ENCODE results near the gene TAS1R1. TPM values are rescaled to one million over a fixed set of nuclear protein-coding genes. Genes with fewer than 3 reads are reported as not detected.

The TAS1R1 gene
- polyA plus RNA-seq, 1 donor from 2014 or later: not detected

- Histone ChIP-seq H2AFZ (ENCODE audit: low read depth, low read length) (peak within 1 kb of the TSS; percentile 41), H3K9me2 (ENCODE audit: insufficient read depth, low read length) (no peaks in the 10 kb centered on the region), H3F3A (ENCODE audit: insufficient read depth, low read length, poor library complexity, severe bottlenecking) (no peaks in the 10 kb centered on the region), H3K27me3 (ENCODE audit: insufficient read depth, low read depth, low read length) (no peaks in the 10 kb centered on the region), H3K27ac (ENCODE audit: low read length) (peak within 1 kb of the TSS; percentile 58), H3K36me3 (ENCODE audit: insufficient read depth, low read length) (no peaks in the 10 kb centered on the region), H3K4me3 (ENCODE audit: low read length) (peak within 1 kb of the TSS; percentile 75), H3K9me3 (ENCODE audit: low read length) (no peaks in the 10 kb centered on the region), H3K79me2 (replicated peaks; ENCODE audit: insufficient read depth, low read length) (peaks cover 19% of the 10 kb centered on the region), H3K4me2 (ENCODE audit: low read length) (peak within 1 kb of the TSS; percentile 83), H4K20me1 (ENCODE audit: insufficient read depth) (peaks cover 8% of the 10 kb centered on the region), H3K9ac (ENCODE audit: low read length) (peak within 1 kb of the TSS; percentile 84)
- TF ChIP-seq EZH2 (IDR thresholded peaks at IDR 0.05; ENCODE audit: borderline replicate concordance, insufficient read depth, low read length, poor library complexity, severe bottlenecking) (no peak), MXI1 (conservative IDR thresholded peaks at IDR 0.05; ENCODE audit: poor library complexity, severe bottlenecking) (peak; percentile 72), POLR2AphosphoS5 (IDR thresholded peaks at IDR 0.05) (peak; percentile 63), RAD21 (conservative IDR thresholded peaks at IDR 0.05) (no peak), TAF1 (IDR thresholded peaks at IDR 0.05; ENCODE audit: low read depth) (peak; percentile 33), SMC3 (conservative IDR thresholded peaks at IDR 0.05; ENCODE audit: poor library complexity) (no peak), EP300 (conservative IDR thresholded peaks at IDR 0.05; ENCODE audit: poor library complexity, severe bottlenecking) (no peak)
- TF ChIP-seq, protein P1, sequence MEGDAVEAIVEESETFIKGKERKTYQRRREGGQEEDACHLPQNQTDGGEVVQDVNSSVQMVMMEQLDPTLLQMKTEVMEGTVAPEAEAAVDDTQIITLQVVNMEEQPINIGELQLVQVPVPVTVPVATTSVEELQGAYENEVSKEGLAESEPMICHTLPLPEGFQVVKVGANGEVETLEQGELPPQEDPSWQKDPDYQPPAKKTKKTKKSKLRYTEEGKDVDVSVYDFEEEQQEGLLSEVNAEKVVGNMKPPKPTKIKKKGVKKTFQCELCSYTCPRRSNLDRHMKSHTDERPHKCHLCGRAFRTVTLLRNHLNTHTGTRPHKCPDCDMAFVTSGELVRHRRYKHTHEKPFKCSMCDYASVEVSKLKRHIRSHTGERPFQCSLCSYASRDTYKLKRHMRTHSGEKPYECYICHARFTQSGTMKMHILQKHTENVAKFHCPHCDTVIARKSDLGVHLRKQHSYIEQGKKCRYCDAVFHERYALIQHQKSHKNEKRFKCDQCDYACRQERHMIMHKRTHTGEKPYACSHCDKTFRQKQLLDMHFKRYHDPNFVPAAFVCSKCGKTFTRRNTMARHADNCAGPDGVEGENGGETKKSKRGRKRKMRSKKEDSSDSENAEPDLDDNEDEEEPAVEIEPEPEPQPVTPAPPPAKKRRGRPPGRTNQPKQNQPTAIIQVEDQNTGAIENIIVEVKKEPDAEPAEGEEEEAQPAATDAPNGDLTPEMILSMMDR (IDR thresholded peaks at IDR 0.05; ENCODE audit: poor library complexity, severe bottlenecking): no peak
- TF ChIP-seq, protein P2, sequence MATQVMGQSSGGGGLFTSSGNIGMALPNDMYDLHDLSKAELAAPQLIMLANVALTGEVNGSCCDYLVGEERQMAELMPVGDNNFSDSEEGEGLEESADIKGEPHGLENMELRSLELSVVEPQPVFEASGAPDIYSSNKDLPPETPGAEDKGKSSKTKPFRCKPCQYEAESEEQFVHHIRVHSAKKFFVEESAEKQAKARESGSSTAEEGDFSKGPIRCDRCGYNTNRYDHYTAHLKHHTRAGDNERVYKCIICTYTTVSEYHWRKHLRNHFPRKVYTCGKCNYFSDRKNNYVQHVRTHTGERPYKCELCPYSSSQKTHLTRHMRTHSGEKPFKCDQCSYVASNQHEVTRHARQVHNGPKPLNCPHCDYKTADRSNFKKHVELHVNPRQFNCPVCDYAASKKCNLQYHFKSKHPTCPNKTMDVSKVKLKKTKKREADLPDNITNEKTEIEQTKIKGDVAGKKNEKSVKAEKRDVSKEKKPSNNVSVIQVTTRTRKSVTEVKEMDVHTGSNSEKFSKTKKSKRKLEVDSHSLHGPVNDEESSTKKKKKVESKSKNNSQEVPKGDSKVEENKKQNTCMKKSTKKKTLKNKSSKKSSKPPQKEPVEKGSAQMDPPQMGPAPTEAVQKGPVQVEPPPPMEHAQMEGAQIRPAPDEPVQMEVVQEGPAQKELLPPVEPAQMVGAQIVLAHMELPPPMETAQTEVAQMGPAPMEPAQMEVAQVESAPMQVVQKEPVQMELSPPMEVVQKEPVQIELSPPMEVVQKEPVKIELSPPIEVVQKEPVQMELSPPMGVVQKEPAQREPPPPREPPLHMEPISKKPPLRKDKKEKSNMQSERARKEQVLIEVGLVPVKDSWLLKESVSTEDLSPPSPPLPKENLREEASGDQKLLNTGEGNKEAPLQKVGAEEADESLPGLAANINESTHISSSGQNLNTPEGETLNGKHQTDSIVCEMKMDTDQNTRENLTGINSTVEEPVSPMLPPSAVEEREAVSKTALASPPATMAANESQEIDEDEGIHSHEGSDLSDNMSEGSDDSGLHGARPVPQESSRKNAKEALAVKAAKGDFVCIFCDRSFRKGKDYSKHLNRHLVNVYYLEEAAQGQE (IDR thresholded peaks at IDR 0.05; ENCODE audit: borderline replicate concordance): peak; percentile 39
Measured at GRCh38 chr1:6613361-6614018, 58.4 kb downstream of the TAS1R1 start, which contains the start of gene PHF13. PHF13 (plus strand) TSS chr1:6613731; CDS start chr1:6614067, 336 bp downstream.

DNA sequence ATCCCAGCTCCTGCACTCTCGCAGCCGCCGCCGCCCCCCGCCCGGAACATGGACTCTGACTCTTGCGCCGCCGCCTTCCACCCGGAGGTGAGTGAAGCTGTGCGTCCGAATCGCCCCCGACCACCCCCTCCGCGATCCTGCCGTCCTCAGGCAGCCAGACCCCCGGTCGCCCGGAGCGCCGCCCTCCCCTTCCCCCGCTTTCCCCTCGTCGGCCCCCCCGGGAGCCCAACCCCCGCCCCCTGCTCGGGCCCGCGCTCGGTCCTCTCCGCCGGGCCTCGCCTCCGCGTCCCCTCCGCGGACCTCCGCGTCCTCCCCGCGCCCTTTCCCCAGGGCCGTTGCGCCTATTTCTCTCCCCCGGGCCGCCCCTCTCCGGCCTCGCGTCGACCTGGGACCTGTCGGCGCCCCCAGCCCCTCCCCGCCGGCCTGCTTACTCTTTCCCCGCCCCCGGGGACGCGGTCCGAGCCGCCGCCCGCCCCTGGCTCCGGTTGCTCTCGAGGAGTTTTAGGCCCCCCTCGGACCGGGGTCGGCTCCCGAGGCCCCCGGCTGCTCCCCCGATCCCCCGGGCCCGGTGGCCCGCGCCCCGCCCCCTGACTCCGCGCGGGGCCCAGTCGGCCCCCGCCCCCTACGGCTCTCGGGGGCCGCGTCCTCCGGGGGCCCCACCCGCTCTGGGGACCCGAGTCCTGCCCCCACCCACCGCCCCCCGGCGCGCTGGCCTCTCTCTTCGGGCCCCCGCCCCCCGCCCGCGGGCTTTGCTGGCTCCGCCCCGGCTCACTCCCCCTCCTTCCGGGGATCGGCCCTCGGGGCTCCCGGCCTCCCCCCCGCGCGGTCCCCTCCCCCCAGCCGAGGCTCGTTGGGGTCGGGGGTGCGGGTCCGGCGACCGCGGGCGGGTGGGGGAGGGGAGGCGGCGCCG lies 59.2 kb downstream of the TAS1R1 start:
- H3K4me3 ChIP-seq (ENCODE audit: low read length): peak overlapping the region; percentile 75
- no peak overlapping the region for H2AFZ ChIP-seq (ENCODE audit: low read depth, low read length)
- TF ChIP-seq RAD21 (conservative IDR thresholded peaks at IDR 0.05) (no peak), EP300 (conservative IDR thresholded peaks at IDR 0.05; ENCODE audit: poor library complexity, severe bottlenecking) (no peak), POLR2AphosphoS5 (IDR thresholded peaks at IDR 0.05) (no peak), SMC3 (conservative IDR thresholded peaks at IDR 0.05; ENCODE audit: poor library complexity) (no peak), MXI1 (conservative IDR thresholded peaks at IDR 0.05; ENCODE audit: poor library complexity, severe bottlenecking) (no peak), EZH2 (IDR thresholded peaks at IDR 0.05; ENCODE audit: borderline replicate concordance, insufficient read depth, low read length, poor library complexity, severe bottlenecking) (no peak), TAF1 (IDR thresholded peaks at IDR 0.05; ENCODE audit: low read depth) (no peak)
- TF ChIP-seq, protein P2 (IDR thresholded peaks at IDR 0.05; ENCODE audit: borderline replicate concordance): no peak
- TF ChIP-seq, protein P1 (IDR thresholded peaks at IDR 0.05; ENCODE audit: poor library complexity, severe bottlenecking): no peak
- no peaks in the 10 kb centered on the region for H3K9me2 ChIP-seq (ENCODE audit: insufficient read depth, low read length)
- H3F3A ChIP-seq (ENCODE audit: insufficient read depth, low read length, poor library complexity, severe bottlenecking): no peaks in the 10 kb centered on the region
- H3K9ac ChIP-seq (ENCODE audit: low read length): peak overlapping the region; percentile 84
- no peaks in the 10 kb centered on the region for H3K36me3 ChIP-seq (ENCODE audit: insufficient read depth, low read length)
- peaks cover 8% of the 10 kb centered on the region for H4K20me1 ChIP-seq (ENCODE audit: insufficient read depth)
- no peak overlapping the region for H3K4me2 ChIP-seq (ENCODE audit: low read length)
- peak overlapping the region; percentile 56 for H3K27ac ChIP-seq (ENCODE audit: low read length)
- H3K27me3 ChIP-seq (ENCODE audit: insufficient read depth, low read depth, low read length): no peaks in the 10 kb centered on the region
- H3K9me3 ChIP-seq (ENCODE audit: low read length): no peaks in the 10 kb centered on the region
- peaks cover 19% of the 10 kb centered on the region for H3K79me2 ChIP-seq (replicated peaks; ENCODE audit: insufficient read depth, low read length)

All from neural cell (in vitro differentiated cells).